IPS-NIHi7 (cell line): ENCODE measurements around the gene HRK.

Source experiments
- DNase-seq: peaks from one replicate; pipeline ENCODE4 v3.0.0; 2012; ENCODE audit warnings: mixed read lengths; ENCODE audit errors: extremely low spot score

Gene HRK

GRCh38 chr12:116881325-116881876, at the start of gene HRK:
Gene HRK (minus strand): TSS chr12:116881441. CDS start chr12:116881307, 134 bp downstream.
- no peak for DNase-seq

GRCh38 chr12:116929885-116930284, 48.6 kb upstream of the HRK start:
- DNase-seq, result no peak

- no peak for DNase-seq
Measured at GRCh38 chr12:116928504-116928903, 47.3 kb upstream of the HRK start.

- no peak for DNase-seq
Measured at GRCh38 chr12:116927244-116927940, 46.2 kb upstream of the HRK start.

GRCh38 chr12:116926283-116927243, 45.3 kb upstream of the HRK start:
- no peak for DNase-seq

GRCh38 chr12:116924558-116925453, 43.6 kb upstream of the HRK start:
- DNase-seq, result peak; percentile 49

- DNase-seq, result no peak
Measured at GRCh38 chr12:116922194-116922897, 41.1 kb upstream of the HRK start.

GRCh38 chr12:116920939-116921338, 39.7 kb upstream of the HRK start:
- DNase-seq, result no peak

GRCh38 chr12:116919706-116920485, 38.7 kb upstream of the HRK start:
- no peak for DNase-seq

GRCh38 chr12:116919247-116919661, 38.0 kb upstream of the HRK start:
- DNase-seq, result no peak

GRCh38 chr12:116918464-116918863, 37.2 kb upstream of the HRK start:
- DNase-seq, result no peak

GRCh38 chr12:116916714-116917114, 35.5 kb upstream of the HRK start:
- peak; percentile 54 for DNase-seq

- DNase-seq, result no peak
Measured at GRCh38 chr12:116916122-116916521, 34.9 kb upstream of the HRK start.

GRCh38 chr12:116915326-116915725, 34.1 kb upstream of the HRK start:
- no peak for DNase-seq

- DNase-seq, result peak; percentile 83
Measured at GRCh38 chr12:116910645-116911451, 29.6 kb upstream of the HRK start, which contains the start of gene FBXW8. Gene FBXW8 (plus strand): TSS chr12:116910950. CDS start chr12:116911038, 88 bp downstream.

- DNase-seq, result no peak
Measured at GRCh38 chr12:116910280-116910644, 29.0 kb upstream of the HRK start.

GRCh38 chr12:116906285-116906684, 25.0 kb upstream of the HRK start:
- DNase-seq, result no peak

- no peak for DNase-seq
Measured at GRCh38 chr12:116903818-116904217, 22.6 kb upstream of the HRK start.

GRCh38 chr12:116901612-116902011, 20.4 kb upstream of the HRK start:
- DNase-seq, result no peak
